Activated CD8-positive, alpha-beta memory T cell treated with anti-CD3 and anti-CD28 coated beads for 4 hours (primary cell): Measurements from ENCODE around the gene FAM43B.
A peak's percentile ranks its signal among the peaks of the same experiment; 100 is the strongest.

Source experiments
- DNase-seq, 2 donors: peaks; one replicate each; pipeline ENCODE4 v3.0.0-alpha.2; 2020; ENCODE audit warnings: low read depth in 2 of 2

Gene FAM43B

GRCh38 chr1:20552728-20553445 is 514 bp downstream of the FAM43B start:
- DNase-seq = no peak

GRCh38 chr1:20555025-20555757 is 2.8 kb downstream of the FAM43B start:
- DNase-seq = no peak

GRCh38 chr1:20555758-20556120 is 3.4 kb downstream of the FAM43B start:
- no peak for DNase-seq

- no peak for DNase-seq
Observed at GRCh38 chr1:20558191-20558590, 5.8 kb downstream of the FAM43B start.

- DNase-seq = no peak
Observed at GRCh38 chr1:20560966-20561365, 8.6 kb downstream of the FAM43B start.

GRCh38 chr1:20565234-20565633 is 12.9 kb downstream of the FAM43B start:
- no peak for DNase-seq

GRCh38 chr1:20569523-20570098 is 17.2 kb downstream of the FAM43B start:
- DNase-seq = no peak

- no peak for DNase-seq
Observed at GRCh38 chr1:20571427-20571826, 19.1 kb downstream of the FAM43B start.

GRCh38 chr1:20573987-20574386 is 21.6 kb downstream of the FAM43B start:
- DNase-seq = no peak

- peak; percentile 19 to 30 for DNase-seq
Observed at GRCh38 chr1:20574686-20575540, 22.5 kb downstream of the FAM43B start.

GRCh38 chr1:20575541-20576336 is 23.4 kb downstream of the FAM43B start:
- no peak for DNase-seq

GRCh38 chr1:20578062-20578461 is 25.7 kb downstream of the FAM43B start:
- DNase-seq = no peak

- DNase-seq = no peak
Observed at GRCh38 chr1:20578721-20579395, 26.5 kb downstream of the FAM43B start.

GRCh38 chr1:20584890-20585289 is 32.5 kb downstream of the FAM43B start:
- DNase-seq = no peak

GRCh38 chr1:20586953-20587660 is 34.7 kb downstream of the FAM43B start:
- DNase-seq = no peak

- DNase-seq = no peak
Observed at GRCh38 chr1:20587661-20588053, 35.3 kb downstream of the FAM43B start.

- no peak for DNase-seq
Observed at GRCh38 chr1:20588634-20589225, 36.4 kb downstream of the FAM43B start, which contains the start of gene CDA. TSS of gene CDA (plus strand) at chr1:20589097. CDS start at chr1:20589130, 33 bp downstream.

GRCh38 chr1:20589331-20590278 is 37.2 kb downstream of the FAM43B start:
- DNase-seq = no peak
